ENCODE data around the gene BUB1.
"Not testable (repeated sequence)": the region's sequence is repeated elsewhere in the genome, so short reads cannot be mapped to it uniquely, and the experiment has no call there.

The BUB1 gene

GRCh38 chr2:110602139-110602538 lies 75.7 kb downstream of the BUB1 start:
- intact Hi-C loops (cut with DNase I; ENCODE audit: low total_unique reads); H3K27ac ChIP-seq; H3K4me1 ChIP-seq; H3K36me3 ChIP-seq; H3K9me3 ChIP-seq; DNase-seq; H3K4me3 ChIP-seq; H3K27me3 ChIP-seq: not testable (repeated sequence)

DNA sequence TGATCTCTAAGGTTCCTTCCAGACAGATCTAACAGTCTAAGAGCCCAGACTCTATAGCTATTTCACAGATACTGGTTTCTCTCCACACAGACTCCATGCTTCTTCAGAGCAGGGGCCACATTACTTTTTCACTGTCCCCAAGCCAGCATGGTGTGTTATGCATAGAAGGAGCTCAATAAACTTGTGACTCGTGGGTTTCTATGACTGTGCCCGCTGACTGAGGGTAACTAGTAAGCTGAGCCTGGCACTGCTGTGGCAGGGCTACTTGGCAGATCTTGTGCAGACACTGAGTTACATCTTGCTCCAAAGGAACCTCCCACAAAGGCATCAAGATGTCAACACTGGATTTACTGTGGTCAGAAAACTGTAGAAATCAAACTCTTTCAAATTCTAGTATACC lies 85.9 kb downstream of the BUB1 start:
- H3K9me3 ChIP-seq; H3K27me3 ChIP-seq; H3K4me3 ChIP-seq; H3K4me1 ChIP-seq; H3K27ac ChIP-seq; H3K36me3 ChIP-seq; DNase-seq; intact Hi-C loops (cut with DNase I; ENCODE audit: low total_unique reads): not testable (repeated sequence)

- intact Hi-C loops (cut with DNase I; ENCODE audit: low total_unique reads); H3K27me3 ChIP-seq; H3K36me3 ChIP-seq; H3K4me1 ChIP-seq; H3K9me3 ChIP-seq; H3K27ac ChIP-seq; H3K4me3 ChIP-seq; DNase-seq: not testable (repeated sequence)
Measured at GRCh38 chr2:110589677-110590330, 88.1 kb downstream of the BUB1 start.

DNA sequence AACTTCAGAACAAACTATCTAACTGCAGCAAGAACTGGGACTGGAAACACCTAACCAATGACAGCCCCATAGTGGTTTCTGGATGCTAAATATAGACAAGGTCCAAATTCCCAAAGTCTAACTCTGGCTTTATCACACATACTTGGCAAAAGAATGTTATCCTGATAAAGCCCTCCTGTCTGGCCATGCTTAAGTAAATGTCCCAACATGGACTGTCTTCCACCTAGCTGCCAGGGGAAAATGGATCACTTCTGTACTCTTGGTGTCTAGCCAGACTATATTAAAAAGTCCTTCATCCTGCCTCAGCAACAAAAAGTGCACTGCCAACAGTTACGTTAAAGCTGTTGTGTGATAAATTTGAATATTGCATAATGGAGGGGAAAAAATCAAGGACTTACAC lies 89.3 kb downstream of the BUB1 start:
- H3K4me3 ChIP-seq; H3K27ac ChIP-seq; H3K4me1 ChIP-seq; H3K9me3 ChIP-seq; DNase-seq; H3K27me3 ChIP-seq; H3K36me3 ChIP-seq; intact Hi-C loops (cut with DNase I; ENCODE audit: low total_unique reads): not testable (repeated sequence)

Data from tibial artery (tissue), 4 donors.